ENCODE measurements around the gene ZNF878.
"Not testable (repeated sequence)": the region's sequence is repeated elsewhere in the genome, so short reads cannot be mapped to it uniquely, and the experiment has no call there.

- TF ChIP-seq EZH2 (optimal IDR thresholded peaks at IDR 0.05; ENCODE audit: low read depth, low read length); CTCF (IDR thresholded peaks at IDR 0.05; ENCODE audit: low read length); EZH2phosphoT487 (IDR thresholded peaks at IDR 0.05; ENCODE audit: low read length): not testable (repeated sequence)
These were observed 30.6 kb upstream of the ZNF878 start for GRCh38 chr19:12083336-12083735.

Measured in MM.1S (cell line).